HG03095 (cell line): ENCODE measurements around the gene TCEAL5.
"Not testable (repeated sequence)": the region's sequence is repeated elsewhere in the genome, so short reads cannot be mapped to it uniquely, and the experiment has no call there.

Source experiments
- ATAC-seq: cut with Tn5 transposase; IDR thresholded peaks from one replicate; pipeline ENCODE4 v1.9.1; 2021; ENCODE audit warnings: moderate library complexity; ENCODE audit not compliant: unreplicated experiment

Gene TCEAL5

GRCh38 chrX:103235608-103236007 lies 40.9 kb downstream of the TCEAL5 start:
- not testable (repeated sequence) for ATAC-seq

GRCh38 chrX:103234869-103235268 lies 41.7 kb downstream of the TCEAL5 start:
- no peak for ATAC-seq

- ATAC-seq, result no peak
Measured at GRCh38 chrX:103233263-103233662, 43.3 kb downstream of the TCEAL5 start.

- ATAC-seq, result not testable (repeated sequence)
Measured at GRCh38 chrX:103225918-103226317, 50.6 kb downstream of the TCEAL5 start.
